ENCODE measurements around the gene SLC8A3.

Gene SLC8A3

GRCh38 chr14:70033561-70033960 lies 155.2 kb downstream of the SLC8A3 start:
- no peak for DNase-seq (ENCODE audit: low spot score)
- CTCF ChIA-PET, result interaction anchor here (1.3 kb wide), 1 partner anchor 215 kb away, joined by 3 read pairs; no protein-coding TSS in a partner anchor
- TF ChIP-seq CTCF (conservative IDR thresholded peaks at IDR 0.05; ENCODE audit: low read depth), result no peak
- POLR2A ChIA-PET (ENCODE audit: low non-redundant PET), result no interaction called here
- H3K27ac ChIP-seq, result no peak overlapping the region

GRCh38 chr14:70033116-70033515 lies 155.6 kb downstream of the SLC8A3 start:
- ChIA-PET CTCF (interaction anchor here (0.6 to 1.3 kb wide), 2 partner anchors 205 to 214 kb away, joined by 3 read pairs; no protein-coding TSS in a partner anchor), POLR2A (ENCODE audit: low non-redundant PET) (no interaction called here)
- no peak for TF ChIP-seq CTCF (conservative IDR thresholded peaks at IDR 0.05; ENCODE audit: low read depth)
- no peak for DNase-seq (ENCODE audit: low spot score)
- H3K27ac ChIP-seq, result no peak overlapping the region

DNA sequence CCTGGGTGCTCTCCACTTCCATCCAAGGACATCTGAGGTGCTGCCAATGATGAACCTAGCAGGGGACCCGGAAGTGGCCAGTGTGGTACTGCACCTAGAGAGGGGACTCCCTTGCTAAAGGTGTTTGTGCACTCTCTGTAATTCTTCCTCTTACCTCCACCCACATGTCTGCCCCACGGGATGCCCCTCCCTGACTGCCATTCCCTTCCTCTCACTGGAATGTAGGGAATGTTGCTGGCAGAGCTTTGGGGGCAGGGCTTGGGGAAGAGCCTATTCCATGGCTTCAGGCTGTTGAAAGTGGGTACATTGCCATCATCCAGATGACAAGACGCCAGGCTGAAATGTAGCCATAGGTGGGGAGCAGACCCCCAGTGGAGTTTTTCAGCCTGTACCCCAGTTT lies 156.3 kb downstream of the SLC8A3 start:
- peak; percentile 65 for DNase-seq (ENCODE audit: low spot score)
- no peak overlapping the region for H3K27ac ChIP-seq
- no peak for TF ChIP-seq CTCF (conservative IDR thresholded peaks at IDR 0.05; ENCODE audit: low read depth)
- POLR2A ChIA-PET (ENCODE audit: low non-redundant PET), result no interaction called here
- CTCF ChIA-PET, result interaction anchor here (0.6 to 2.1 kb wide), 3 partner anchors 8 to 214 kb away, joined by 3 to 8 read pairs (median 4); no protein-coding TSS in a partner anchor

DNA sequence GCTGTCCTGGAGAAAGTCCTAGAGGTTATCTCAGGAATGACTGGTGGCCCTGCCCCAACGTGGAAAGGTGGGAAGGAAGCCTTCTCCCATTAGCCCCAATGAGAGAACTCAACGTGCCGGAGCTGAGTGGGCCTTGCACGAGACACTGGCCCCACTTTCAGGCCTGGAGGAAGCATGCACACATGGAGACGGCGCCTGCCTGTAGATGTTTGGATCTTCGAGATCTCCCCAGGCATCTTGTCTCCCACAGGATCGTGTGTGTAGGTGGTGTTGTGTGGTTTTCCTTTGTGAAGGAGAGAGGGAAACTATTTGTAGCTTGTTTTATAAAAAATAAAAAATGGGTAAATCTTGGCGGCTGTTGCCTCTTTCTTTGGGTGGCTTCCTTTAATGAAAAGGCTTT lies 156.7 kb downstream of the SLC8A3 start:
- no peak for DNase-seq (ENCODE audit: low spot score)
- CTCF ChIA-PET, result interaction anchor here (0.9 to 2.1 kb wide), 2 partner anchors 9 to 213 kb away, joined by 4 to 8 read pairs; no protein-coding TSS in a partner anchor
- no peak for TF ChIP-seq CTCF (conservative IDR thresholded peaks at IDR 0.05; ENCODE audit: low read depth)
- no peak overlapping the region for H3K27ac ChIP-seq
- POLR2A ChIA-PET (ENCODE audit: low non-redundant PET), result no interaction called here

- DNase-seq (ENCODE audit: low spot score), result no peak
- CTCF ChIA-PET, result interaction anchor here (1.8 kb wide), 1 partner anchor 152 kb away, joined by 6 read pairs; no protein-coding TSS in a partner anchor
- no peak overlapping the region for H3K27ac ChIP-seq
- TF ChIP-seq CTCF (conservative IDR thresholded peaks at IDR 0.05; ENCODE audit: low read depth), result no peak
- POLR2A ChIA-PET (ENCODE audit: low non-redundant PET), result interaction anchor here (0.6 kb wide), 1 partner anchor 302 kb away, joined by 3 read pairs; no protein-coding TSS in a partner anchor
Observed at GRCh38 chr14:70029296-70030132, 159.2 kb downstream of the SLC8A3 start.

DNA sequence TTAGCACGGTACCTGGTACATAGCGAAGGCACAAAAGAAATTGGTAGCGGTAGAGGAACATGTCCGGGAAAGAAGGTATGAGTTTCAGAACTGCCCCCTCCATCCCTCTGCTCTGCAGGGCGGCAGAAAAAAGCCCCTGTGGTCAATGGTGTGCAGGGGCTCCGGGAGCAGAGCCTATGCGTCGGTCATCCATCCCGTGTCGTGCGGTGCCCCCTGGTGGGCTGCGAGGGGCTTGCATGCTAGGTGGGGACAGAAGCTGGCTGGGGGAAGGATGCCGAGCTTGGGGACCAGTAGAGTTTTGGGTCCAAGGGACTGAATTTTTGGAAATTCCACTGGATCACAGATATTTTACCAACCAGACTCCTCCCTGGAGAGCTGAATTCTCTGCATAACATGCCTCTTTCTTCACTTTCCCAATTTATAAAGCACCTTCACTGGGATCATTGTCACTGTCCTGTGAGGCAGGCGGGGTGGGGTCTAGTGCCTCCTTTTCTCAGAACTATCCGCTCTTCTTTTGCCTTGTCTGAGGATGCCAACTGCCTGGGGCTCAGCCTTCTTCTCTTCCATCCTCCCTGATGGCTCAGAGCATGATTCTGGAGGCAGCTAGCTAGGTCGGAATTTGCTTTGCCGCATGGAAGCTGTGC lies 160.8 kb downstream of the SLC8A3 start:
- ChIA-PET POLR2A (ENCODE audit: low non-redundant PET) (no interaction called here), CTCF (interaction anchor here (0.5 to 2.6 kb wide), 24 partner anchors 11 to 785 kb away, joined by 3 to 44 read pairs (median 4); no protein-coding TSS in a partner anchor)
- peak; percentile 73 for DNase-seq (ENCODE audit: low spot score)
- peak; percentile 85 for TF ChIP-seq CTCF (conservative IDR thresholded peaks at IDR 0.05; ENCODE audit: low read depth)
- no peak overlapping the region for H3K27ac ChIP-seq
